ENCODE data around the gene TCF3. TPM values are rescaled to one million over a fixed set of nuclear protein-coding genes. Genes with fewer than 3 reads are reported as not detected.
A peak's percentile ranks its signal among the peaks of the same experiment; 100 is the strongest.

TCF3 gene
- total RNA-seq, 1 donor = 55.0 TPM

DNA sequence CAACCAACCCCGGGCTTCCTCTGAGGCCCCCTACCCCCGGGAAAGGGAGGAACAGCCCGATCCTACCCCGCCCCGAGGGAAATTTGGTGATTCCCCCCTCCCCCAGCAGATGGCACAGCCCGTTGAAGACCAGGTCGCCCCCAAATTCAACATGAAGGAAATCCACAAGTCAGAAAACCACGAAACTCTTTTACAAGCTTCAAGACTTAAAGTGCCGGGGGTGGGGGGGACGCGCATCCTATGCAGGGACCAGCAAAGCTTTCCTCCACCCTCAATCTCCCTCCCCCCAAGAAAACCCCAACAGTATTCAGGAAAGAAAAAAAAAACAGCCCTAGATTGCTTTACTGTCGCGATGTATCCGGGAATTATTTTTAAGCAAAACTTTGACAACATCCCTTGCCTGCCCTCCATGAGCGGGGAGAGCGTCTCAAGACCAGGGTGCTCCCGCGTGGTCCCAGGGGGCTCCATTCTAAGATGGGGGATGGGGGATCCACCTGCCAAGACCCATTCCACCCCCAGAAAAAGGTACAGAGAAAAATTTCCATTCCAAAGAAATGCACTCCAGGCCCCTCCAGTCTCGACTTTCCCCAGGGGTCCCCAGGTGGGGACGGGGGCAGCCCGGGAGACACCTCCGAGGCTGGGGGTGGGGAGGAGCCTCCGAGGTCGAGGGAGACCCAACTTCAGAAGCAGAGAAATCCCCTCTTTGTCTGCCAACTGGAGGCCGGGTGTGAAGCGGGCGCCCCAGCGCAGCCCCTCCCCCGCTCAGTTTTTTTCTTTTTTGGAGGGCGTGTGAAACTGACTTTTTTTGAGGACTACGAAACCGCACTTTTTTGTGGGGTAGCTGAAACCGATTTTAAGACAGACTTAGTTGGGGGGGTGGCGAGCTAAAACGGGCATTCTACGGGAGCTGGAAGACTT lies 1.5 kb downstream of the TCF3 start:
- peaks cover 40% of the 10 kb centered on the region for H3K79me2 ChIP-seq (ENCODE audit: insufficient read depth, low read length)
- peaks cover 39% of the 10 kb centered on the region for H4K20me1 ChIP-seq (ENCODE audit: insufficient read depth, low read length)
- H3K9me3 ChIP-seq (ENCODE audit: low read depth, low read length) = no peaks in the 10 kb centered on the region
- peaks cover 15% of the 10 kb centered on the region for H3K4me1 ChIP-seq (ENCODE audit: insufficient read depth, low read length)
- TF ChIP-seq, protein P1, sequence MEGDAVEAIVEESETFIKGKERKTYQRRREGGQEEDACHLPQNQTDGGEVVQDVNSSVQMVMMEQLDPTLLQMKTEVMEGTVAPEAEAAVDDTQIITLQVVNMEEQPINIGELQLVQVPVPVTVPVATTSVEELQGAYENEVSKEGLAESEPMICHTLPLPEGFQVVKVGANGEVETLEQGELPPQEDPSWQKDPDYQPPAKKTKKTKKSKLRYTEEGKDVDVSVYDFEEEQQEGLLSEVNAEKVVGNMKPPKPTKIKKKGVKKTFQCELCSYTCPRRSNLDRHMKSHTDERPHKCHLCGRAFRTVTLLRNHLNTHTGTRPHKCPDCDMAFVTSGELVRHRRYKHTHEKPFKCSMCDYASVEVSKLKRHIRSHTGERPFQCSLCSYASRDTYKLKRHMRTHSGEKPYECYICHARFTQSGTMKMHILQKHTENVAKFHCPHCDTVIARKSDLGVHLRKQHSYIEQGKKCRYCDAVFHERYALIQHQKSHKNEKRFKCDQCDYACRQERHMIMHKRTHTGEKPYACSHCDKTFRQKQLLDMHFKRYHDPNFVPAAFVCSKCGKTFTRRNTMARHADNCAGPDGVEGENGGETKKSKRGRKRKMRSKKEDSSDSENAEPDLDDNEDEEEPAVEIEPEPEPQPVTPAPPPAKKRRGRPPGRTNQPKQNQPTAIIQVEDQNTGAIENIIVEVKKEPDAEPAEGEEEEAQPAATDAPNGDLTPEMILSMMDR (IDR thresholded peaks at IDR 0.05; ENCODE audit: extremely low read depth, low read depth, low read length) = no peak
- H2AFZ ChIP-seq (ENCODE audit: low read length) = peak overlapping the region; percentile 41
- H3K27me3 ChIP-seq (ENCODE audit: insufficient read depth, low read length) = no peaks in the 10 kb centered on the region
- peaks cover 15% of the 10 kb centered on the region for H3K36me3 ChIP-seq (ENCODE audit: insufficient read depth, low read length)
- peak overlapping the region; percentile 28 for H3K27ac ChIP-seq (ENCODE audit: low read depth, low read length)
- peak overlapping the region; percentile 91 for H3K4me2 ChIP-seq (ENCODE audit: insufficient read depth, low read length)
- DNase-seq (ENCODE audit: insufficient read length, low spot score, missing footprints) = peak; percentile 97
- peak overlapping the region; percentile 79 for H3K4me3 ChIP-seq (ENCODE audit: insufficient read depth, low read length)

DNA sequence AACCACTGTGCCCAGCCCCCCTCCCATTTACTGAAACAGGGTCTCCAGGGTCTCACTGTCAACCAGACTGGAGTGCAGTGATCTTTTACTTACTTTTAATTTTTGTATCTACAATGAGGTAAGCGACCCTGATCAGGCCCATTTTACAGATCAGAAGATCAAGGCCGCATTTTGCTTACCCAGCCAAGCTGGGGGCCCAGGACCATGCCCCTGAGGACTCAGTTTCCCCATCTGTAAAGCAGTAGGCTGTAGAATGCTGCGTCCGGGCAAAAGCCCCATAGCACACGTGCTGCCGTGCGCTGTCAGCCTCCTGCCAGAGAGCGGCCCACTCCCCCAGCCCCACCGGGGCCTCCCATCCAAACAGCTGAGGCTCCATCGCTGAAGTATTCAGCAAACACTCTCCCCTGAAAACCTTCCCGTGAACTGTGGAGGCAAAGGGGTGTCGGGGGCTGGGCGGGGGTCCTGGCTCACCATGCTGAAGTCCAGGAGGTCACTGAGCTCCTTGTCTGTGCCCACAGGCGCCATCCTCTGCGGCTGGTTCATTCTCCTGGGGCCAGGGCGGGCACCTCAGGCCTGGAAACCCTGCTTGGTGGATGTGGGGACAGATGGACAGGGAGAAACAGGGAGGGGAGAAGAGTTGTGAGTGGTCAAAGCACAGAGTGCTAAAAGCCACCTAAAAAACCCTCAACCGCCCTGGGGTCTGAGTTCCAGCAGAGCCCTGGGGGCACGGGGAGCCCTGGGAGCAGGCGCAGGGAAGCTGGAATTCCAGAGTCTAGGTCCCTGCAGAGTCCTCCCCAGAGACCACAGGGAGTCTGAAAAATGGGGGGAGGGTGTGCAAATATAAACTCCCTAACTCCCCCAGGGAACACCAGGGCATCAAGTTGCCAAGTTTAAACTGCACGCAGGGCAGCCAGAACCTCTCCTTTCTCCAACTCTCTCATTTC lies 2.4 kb downstream of the TCF3 start:
- peak overlapping the region; percentile 79 for H3K4me3 ChIP-seq (ENCODE audit: insufficient read depth, low read length)
- no peak overlapping the region for H2AFZ ChIP-seq (ENCODE audit: low read length)
- peaks cover 43% of the 10 kb centered on the region for H4K20me1 ChIP-seq (ENCODE audit: insufficient read depth, low read length)
- peak; percentile 91 for DNase-seq (ENCODE audit: insufficient read length, low spot score, missing footprints)
- H3K4me1 ChIP-seq (ENCODE audit: insufficient read depth, low read length) = peaks cover 15% of the 10 kb centered on the region
- H3K27ac ChIP-seq (ENCODE audit: low read depth, low read length) = peak overlapping the region; percentile 28
- H3K9me3 ChIP-seq (ENCODE audit: low read depth, low read length) = no peaks in the 10 kb centered on the region
- peak overlapping the region; percentile 91 for H3K4me2 ChIP-seq (ENCODE audit: insufficient read depth, low read length)
- peaks cover 40% of the 10 kb centered on the region for H3K79me2 ChIP-seq (ENCODE audit: insufficient read depth, low read length)
- TF ChIP-seq, protein P1 (IDR thresholded peaks at IDR 0.05; ENCODE audit: extremely low read depth, low read depth, low read length) = no peak
- peaks cover 22% of the 10 kb centered on the region for H3K36me3 ChIP-seq (ENCODE audit: insufficient read depth, low read length)
- no peaks in the 10 kb centered on the region for H3K27me3 ChIP-seq (ENCODE audit: insufficient read depth, low read length)

DNA sequence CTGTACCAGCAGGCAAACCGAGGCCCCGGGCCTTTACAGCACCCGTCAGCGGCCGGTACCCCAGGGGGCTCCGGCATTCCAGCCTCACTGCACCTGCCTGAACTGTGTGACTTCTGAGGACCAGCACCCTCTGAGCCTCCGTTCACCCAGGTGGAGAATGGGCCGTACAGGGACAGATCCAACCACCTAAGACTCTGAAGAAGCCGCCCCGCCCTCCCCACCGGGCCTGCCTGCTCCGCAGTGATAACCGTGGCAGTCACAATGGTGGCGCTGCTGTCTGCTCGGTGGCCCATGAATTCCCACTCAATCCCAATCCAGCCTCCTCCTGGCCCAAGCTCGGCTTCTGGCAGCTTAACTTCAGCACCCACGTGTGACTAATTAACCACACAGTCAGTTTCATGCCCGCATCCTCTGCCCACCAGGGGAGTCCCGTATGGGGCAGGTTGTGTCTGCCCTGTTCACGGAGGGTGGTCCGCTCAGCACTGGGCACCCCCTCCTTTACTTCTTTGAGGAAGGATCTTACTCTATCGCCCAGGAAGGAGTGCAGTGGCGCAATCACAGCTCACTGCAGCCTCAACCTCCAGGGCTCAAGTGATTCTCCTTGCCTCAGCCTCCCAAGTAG lies 3.4 kb downstream of the TCF3 start:
- TF ChIP-seq, protein P1 (IDR thresholded peaks at IDR 0.05; ENCODE audit: extremely low read depth, low read depth, low read length) = no peak
- no peaks in the 10 kb centered on the region for H3K9me3 ChIP-seq (ENCODE audit: low read depth, low read length)
- peaks cover 46% of the 10 kb centered on the region for H4K20me1 ChIP-seq (ENCODE audit: insufficient read depth, low read length)
- peak; percentile 90 for DNase-seq (ENCODE audit: insufficient read length, low spot score, missing footprints)
- no peak overlapping the region for H3K4me3 ChIP-seq (ENCODE audit: insufficient read depth, low read length)
- peaks cover 22% of the 10 kb centered on the region for H3K36me3 ChIP-seq (ENCODE audit: insufficient read depth, low read length)
- H3K4me2 ChIP-seq (ENCODE audit: insufficient read depth, low read length) = no peak overlapping the region
- H3K27me3 ChIP-seq (ENCODE audit: insufficient read depth, low read length) = no peaks in the 10 kb centered on the region
- no peak overlapping the region for H3K27ac ChIP-seq (ENCODE audit: low read depth, low read length)
- H3K79me2 ChIP-seq (ENCODE audit: insufficient read depth, low read length) = peaks cover 40% of the 10 kb centered on the region
- no peak overlapping the region for H2AFZ ChIP-seq (ENCODE audit: low read length)
- peaks cover 15% of the 10 kb centered on the region for H3K4me1 ChIP-seq (ENCODE audit: insufficient read depth, low read length)

All from osteoblast (primary cell).